ENCODE data around the gene SLC24A3. TPM values are rescaled to one million over a fixed set of nuclear protein-coding genes. Genes with fewer than 3 reads are reported as not detected.

Gene SLC24A3
- total RNA-seq, 1 donor from 2014 or later = 0.51 TPM

DNA sequence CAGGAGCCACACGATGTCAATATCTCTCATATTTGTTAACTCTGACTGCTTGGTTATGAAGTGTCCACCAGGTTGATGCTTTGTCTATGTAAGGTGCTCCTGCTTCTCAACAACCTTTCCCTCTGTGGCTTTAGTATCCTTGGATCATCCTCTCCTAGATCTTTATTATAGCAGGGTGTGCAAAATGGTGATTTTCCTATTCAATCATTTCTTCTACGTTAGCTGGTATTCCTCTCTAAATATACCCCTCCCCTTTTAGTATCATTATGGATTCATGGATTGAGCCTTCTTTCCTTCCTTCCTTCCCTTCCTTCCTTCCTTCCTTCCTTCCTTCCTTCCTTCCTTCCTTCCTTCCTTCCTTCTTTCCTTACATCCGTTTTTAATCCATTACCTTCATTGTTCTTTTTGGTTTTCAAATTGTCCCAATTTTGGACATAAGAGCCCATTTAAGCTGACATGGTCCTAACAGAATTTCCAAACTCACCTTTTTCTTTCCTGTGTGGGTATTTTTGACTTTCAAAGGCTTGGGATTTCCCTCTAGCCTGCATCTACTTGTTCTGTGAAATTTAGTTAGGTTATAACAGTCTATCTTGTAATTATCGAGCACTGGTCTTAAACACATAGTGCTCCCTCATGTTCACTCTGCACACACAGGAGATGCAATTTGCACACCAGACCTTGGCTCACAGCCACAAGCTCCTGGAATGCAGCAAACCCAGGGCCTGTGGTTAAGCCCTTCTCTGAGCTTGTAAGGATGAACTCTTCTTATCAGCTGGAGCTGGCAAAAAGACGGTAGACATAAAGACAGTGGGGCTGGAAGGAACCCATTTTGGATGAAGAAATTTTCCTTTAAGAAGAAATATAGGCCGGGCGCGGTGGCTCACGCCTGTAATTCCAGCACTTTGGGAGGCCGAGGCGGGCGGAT, 109.9 kb downstream of the SLC24A3 start:
- Mint-ChIP-seq H3K27ac (ENCODE audit: unreplicated experiment) (no peak overlapping the region), H3K27me3 (ENCODE audit: low read depth) (peaks cover 18% of the 10 kb centered on the region), H3K9me3 (no peaks in the 10 kb centered on the region), H3K4me1 (peaks cover 16% of the 10 kb centered on the region), H3K4me3 (no peak overlapping the region), H3K36me3 (ENCODE audit: low read depth) (no peaks in the 10 kb centered on the region)
- no peak for DNase-seq (ENCODE audit: low read depth, low spot score)
- TF ChIP-seq, protein P1, sequence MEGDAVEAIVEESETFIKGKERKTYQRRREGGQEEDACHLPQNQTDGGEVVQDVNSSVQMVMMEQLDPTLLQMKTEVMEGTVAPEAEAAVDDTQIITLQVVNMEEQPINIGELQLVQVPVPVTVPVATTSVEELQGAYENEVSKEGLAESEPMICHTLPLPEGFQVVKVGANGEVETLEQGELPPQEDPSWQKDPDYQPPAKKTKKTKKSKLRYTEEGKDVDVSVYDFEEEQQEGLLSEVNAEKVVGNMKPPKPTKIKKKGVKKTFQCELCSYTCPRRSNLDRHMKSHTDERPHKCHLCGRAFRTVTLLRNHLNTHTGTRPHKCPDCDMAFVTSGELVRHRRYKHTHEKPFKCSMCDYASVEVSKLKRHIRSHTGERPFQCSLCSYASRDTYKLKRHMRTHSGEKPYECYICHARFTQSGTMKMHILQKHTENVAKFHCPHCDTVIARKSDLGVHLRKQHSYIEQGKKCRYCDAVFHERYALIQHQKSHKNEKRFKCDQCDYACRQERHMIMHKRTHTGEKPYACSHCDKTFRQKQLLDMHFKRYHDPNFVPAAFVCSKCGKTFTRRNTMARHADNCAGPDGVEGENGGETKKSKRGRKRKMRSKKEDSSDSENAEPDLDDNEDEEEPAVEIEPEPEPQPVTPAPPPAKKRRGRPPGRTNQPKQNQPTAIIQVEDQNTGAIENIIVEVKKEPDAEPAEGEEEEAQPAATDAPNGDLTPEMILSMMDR (conservative IDR thresholded peaks at IDR 0.05) = no peak

- TF ChIP-seq, protein P1 (conservative IDR thresholded peaks at IDR 0.05) = no peak
- peaks cover 36% of the 10 kb centered on the region for H3K27me3 Mint-ChIP-seq (ENCODE audit: low read depth)
These were observed 115.0 kb downstream of the SLC24A3 start for GRCh38 chr20:19327401-19327800.

DNA sequence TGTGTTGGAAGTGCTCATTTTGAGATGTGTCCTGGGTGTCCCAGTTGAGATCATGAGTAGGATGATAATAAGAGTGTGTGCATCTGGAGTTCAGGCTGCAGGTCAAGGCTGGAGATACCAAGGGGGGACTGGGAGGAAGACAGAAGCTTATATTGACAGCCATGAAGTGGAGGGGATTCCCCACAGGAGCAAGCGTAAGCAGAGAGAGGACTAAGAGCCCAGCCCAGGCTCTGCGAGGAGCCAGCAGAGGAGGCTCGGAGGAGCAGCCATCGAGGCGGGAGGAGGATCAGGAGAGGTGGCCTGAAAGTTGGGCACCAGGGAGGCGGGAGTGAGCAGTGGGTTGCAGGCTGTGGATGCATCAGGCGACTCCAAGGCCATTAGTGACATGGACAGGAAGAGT, 116.2 kb downstream of the SLC24A3 start:
- no peaks in the 10 kb centered on the region for H3K4me1 Mint-ChIP-seq
- no peak overlapping the region for H3K27ac Mint-ChIP-seq (ENCODE audit: unreplicated experiment)

More at GRCh38 chr20:19327401-19327800, 115.0 kb downstream of the SLC24A3 start:
- peaks cover 3% of the 10 kb centered on the region for H3K9me3 Mint-ChIP-seq
- H3K4me3 Mint-ChIP-seq = no peak overlapping the region
- no peaks in the 10 kb centered on the region for H3K36me3 Mint-ChIP-seq (ENCODE audit: low read depth)
- DNase-seq (ENCODE audit: low read depth, low spot score) = no peak
- H3K4me1 Mint-ChIP-seq = no peaks in the 10 kb centered on the region
- H3K27ac Mint-ChIP-seq (ENCODE audit: unreplicated experiment) = no peak overlapping the region

GRCh38 chr20:19330038-19330437, 117.6 kb downstream of the SLC24A3 start:
- Mint-ChIP-seq H3K4me3 (no peak overlapping the region), H3K4me1 (no peaks in the 10 kb centered on the region), H3K36me3 (ENCODE audit: low read depth) (no peaks in the 10 kb centered on the region), H3K9me3 (peaks cover 3% of the 10 kb centered on the region), H3K27me3 (ENCODE audit: low read depth) (peaks cover 53% of the 10 kb centered on the region), H3K27ac (ENCODE audit: unreplicated experiment) (no peak overlapping the region)
- TF ChIP-seq, protein P1 (conservative IDR thresholded peaks at IDR 0.05) = no peak
- DNase-seq (ENCODE audit: low read depth, low spot score) = no peak

More for the DNA sequence above, 116.2 kb downstream of the SLC24A3 start:
- no peak overlapping the region for H3K4me3 Mint-ChIP-seq
- peaks cover 47% of the 10 kb centered on the region for H3K27me3 Mint-ChIP-seq (ENCODE audit: low read depth)
- no peak for DNase-seq (ENCODE audit: low read depth, low spot score)
- H3K36me3 Mint-ChIP-seq (ENCODE audit: low read depth) = no peaks in the 10 kb centered on the region
- TF ChIP-seq, protein P1 (conservative IDR thresholded peaks at IDR 0.05) = no peak
- peaks cover 3% of the 10 kb centered on the region for H3K9me3 Mint-ChIP-seq

GRCh38 chr20:19330731-19331130, 118.3 kb downstream of the SLC24A3 start:
- no peaks in the 10 kb centered on the region for H3K4me1 Mint-ChIP-seq
- H3K36me3 Mint-ChIP-seq (ENCODE audit: low read depth) = no peaks in the 10 kb centered on the region
- TF ChIP-seq, protein P1 (conservative IDR thresholded peaks at IDR 0.05) = no peak

More at GRCh38 chr20:19330731-19331130, 118.3 kb downstream of the SLC24A3 start:
- H3K27me3 Mint-ChIP-seq (ENCODE audit: low read depth) = peaks cover 53% of the 10 kb centered on the region
- H3K27ac Mint-ChIP-seq (ENCODE audit: unreplicated experiment) = no peak overlapping the region
- H3K9me3 Mint-ChIP-seq = peaks cover 3% of the 10 kb centered on the region
- H3K4me3 Mint-ChIP-seq = no peak overlapping the region
- no peak for DNase-seq (ENCODE audit: low read depth, low spot score)
